Ovary (tissue), 9 donors: Measurements from ENCODE around the gene MATCAP1. TPM values are rescaled to one million over a fixed set of nuclear protein-coding genes. Genes with fewer than 3 reads are reported as not detected.
A peak's percentile ranks its signal among the peaks of the same experiment; 100 is the strongest.

ENCODE experiments used
- DNase-seq, 5 donors: peaks; one replicate each; pipeline ENCODE4 v3.0.0-alpha.2; 2019 to 2020
- H3K27ac ChIP-seq, 2 donors: fragments of 200-600 bp; one replicate each; pipeline versions ENCODE4 v1.5.1 to v1.8.0; 2019 to 2022
- H3K27me3 ChIP-seq: fragments of 200-600 bp; one replicate; pipeline ENCODE4 v1.8.0; 2022
- H3K36me3 ChIP-seq: fragments of 200-600 bp; sonication (generic); one replicate; pipeline ENCODE4 v1.5.1; 2019
- H3K4me1 ChIP-seq: one replicate; pipeline ENCODE4 v1.8.1; 2013; ENCODE audit warnings: mild to moderate bottlenecking, moderate library complexity; ENCODE audit not compliant: insufficient read depth
- H3K4me3 ChIP-seq: fragments of 200-600 bp; sonication (generic); one replicate; pipeline ENCODE4 v1.5.1; 2017
- H3K9me3 ChIP-seq, 2 donors: fragments of 200-600 bp in 1 of 2; sonication (generic) in 1 of 2; one replicate each; pipeline versions ENCODE4 v1.5.1 to v1.8.1; 2013 to 2019; ENCODE audit warnings: mild to moderate bottlenecking in 1 of 2, moderate library complexity in 1 of 2
- EP300 ChIP-seq: sonication (generic); formaldehyde crosslinking; IDR thresholded peaks from one replicate; pipeline ENCODE4 v1.6.1; 2017; ENCODE audit warnings: antibody characterized with exemption
- POLR2A ChIP-seq: fragments of 450-650 bp; IDR thresholded peaks from one replicate; pipeline ENCODE4 v1.6.1; 2017; ENCODE audit warnings: antibody characterized with exemption, mild to moderate bottlenecking, moderate library complexity
- WGBS, 3 donors: extraction: QIAGEN DNeasy Blood & Tissue Kit in 1 of 3; methylation state at CpG; one replicate each; pipeline versions ENCODE4 v1.1.5 to v1.1.7; 2013 to 2017; 5-methylcytosine and 5-hydroxymethylcytosine counted together
- intact Hi-C, 4 donors: fragments of 100-400 bp; cut with DNase I; formaldehyde crosslinking; loops; one replicate each; pipeline versions ENCODE4 v1.11.0 to v1.15.1; 2022 to 2023
- polyA plus RNA-seq, 2 donors: library from polyadenylated mRNA; stranded (reverse); fragments of 200-250 nt in 1 of 2; fragments of 350-450 nt in 1 of 2; fragmentation: Illumina TruSeq in 1 of 2; extraction: RNeasy Lipid Tissue Mini Kit (QIAGEN cat#74804) in 1 of 2; gene quantifications; one replicate each; pipeline ENCODE4 v1.2.3, GENCODE V29; 2013 to 2014
- total RNA-seq, 7 donors: library from RNA; depleted of rRNA in 2 of 7; stranded (reverse); fragments of >200 nt in 2 of 7; fragmentation: NEBNext Ultra II Directional in 3 of 7; extraction: Animal tissue kit (Norgen Biotek cat#: 25700) in 3 of 7; gene quantifications; one replicate each; pipeline versions ENCODE4 v1.1.0 to v1.2.4, GENCODE V29; 2016 to 2023
- TF ChIP-seq, protein P1 (sequence below), 3 donors: fragments of 450-650 bp in 2 of 3; fragments of 200-600 bp in 1 of 3; IDR thresholded peaks; one replicate each; pipeline versions ENCODE4 v1.5.1 to v1.8.0; 2016 to 2022; ENCODE audit warnings: antibody characterized with exemption in 3 of 3, mild to moderate bottlenecking in 1 of 3
- donor health status: DM: no; HTN: no; CAD: no; lungs with moderate emphysema.
- donor health status: DM: no; HTN: no; CAD: no.
- donor health status: Bipolar disorder and iron deficiency.
- donor health status: DM: yes; HTN: yes; CAD: no.
- donor health status: DM: no; HTN: no; CAD: no.
- donor health status: DM: yes; HTN: yes; CAD: no.

Gene MATCAP1
- total and polyA plus RNA-seq, 9 donors: 15.4 to 96.4 (median 53.6) TPM

GRCh38 chr16:67163999-67164558, 19.7 kb downstream of the MATCAP1 start:
- intact Hi-C loops: no loop called here
- H3K9me3 ChIP-seq: no peaks in the 10 kb centered on the region
- no peaks in the 10 kb centered on the region for H3K27me3 ChIP-seq
- no peak for TF ChIP-seq EP300
- TF ChIP-seq, protein P1, sequence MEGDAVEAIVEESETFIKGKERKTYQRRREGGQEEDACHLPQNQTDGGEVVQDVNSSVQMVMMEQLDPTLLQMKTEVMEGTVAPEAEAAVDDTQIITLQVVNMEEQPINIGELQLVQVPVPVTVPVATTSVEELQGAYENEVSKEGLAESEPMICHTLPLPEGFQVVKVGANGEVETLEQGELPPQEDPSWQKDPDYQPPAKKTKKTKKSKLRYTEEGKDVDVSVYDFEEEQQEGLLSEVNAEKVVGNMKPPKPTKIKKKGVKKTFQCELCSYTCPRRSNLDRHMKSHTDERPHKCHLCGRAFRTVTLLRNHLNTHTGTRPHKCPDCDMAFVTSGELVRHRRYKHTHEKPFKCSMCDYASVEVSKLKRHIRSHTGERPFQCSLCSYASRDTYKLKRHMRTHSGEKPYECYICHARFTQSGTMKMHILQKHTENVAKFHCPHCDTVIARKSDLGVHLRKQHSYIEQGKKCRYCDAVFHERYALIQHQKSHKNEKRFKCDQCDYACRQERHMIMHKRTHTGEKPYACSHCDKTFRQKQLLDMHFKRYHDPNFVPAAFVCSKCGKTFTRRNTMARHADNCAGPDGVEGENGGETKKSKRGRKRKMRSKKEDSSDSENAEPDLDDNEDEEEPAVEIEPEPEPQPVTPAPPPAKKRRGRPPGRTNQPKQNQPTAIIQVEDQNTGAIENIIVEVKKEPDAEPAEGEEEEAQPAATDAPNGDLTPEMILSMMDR (IDR thresholded peaks at IDR 0.05): no peak
- TF ChIP-seq POLR2A: no peak
- H3K4me1 ChIP-seq: peaks cover 19% of the 10 kb centered on the region
- H3K27ac ChIP-seq: peak overlapping the region; percentile 39 to 77
- peak; percentile 60 to 83 (median 73) for DNase-seq
- no peaks in the 10 kb centered on the region for H3K36me3 ChIP-seq
- WGBS, 3 donors: 1 to 3% (median 2%) methylated on average over 34 of the region's 34 CpGs
- peak overlapping the region; percentile 33 for H3K4me3 ChIP-seq

- DNase-seq: peak; percentile 73 to 88 (median 76)
- peak; percentile 41 for TF ChIP-seq POLR2A
- no peak for TF ChIP-seq EP300
- H3K4me1 ChIP-seq: peaks cover 21% of the 10 kb centered on the region
- H3K27ac ChIP-seq: peak overlapping the region; percentile 39 to 77
- peak overlapping the region; percentile 33 for H3K4me3 ChIP-seq
- H3K9me3 ChIP-seq: no peaks in the 10 kb centered on the region
- intact Hi-C loops: no loop called here
- 5 to 20% (median 5%) methylated on average over 20 to 99 of the region's 99 CpGs for WGBS, 3 donors
- no peaks in the 10 kb centered on the region for H3K36me3 ChIP-seq
- no peaks in the 10 kb centered on the region for H3K27me3 ChIP-seq
These were observed 20.4 kb downstream of the MATCAP1 start for GRCh38 chr16:67163164-67163998.

DNA sequence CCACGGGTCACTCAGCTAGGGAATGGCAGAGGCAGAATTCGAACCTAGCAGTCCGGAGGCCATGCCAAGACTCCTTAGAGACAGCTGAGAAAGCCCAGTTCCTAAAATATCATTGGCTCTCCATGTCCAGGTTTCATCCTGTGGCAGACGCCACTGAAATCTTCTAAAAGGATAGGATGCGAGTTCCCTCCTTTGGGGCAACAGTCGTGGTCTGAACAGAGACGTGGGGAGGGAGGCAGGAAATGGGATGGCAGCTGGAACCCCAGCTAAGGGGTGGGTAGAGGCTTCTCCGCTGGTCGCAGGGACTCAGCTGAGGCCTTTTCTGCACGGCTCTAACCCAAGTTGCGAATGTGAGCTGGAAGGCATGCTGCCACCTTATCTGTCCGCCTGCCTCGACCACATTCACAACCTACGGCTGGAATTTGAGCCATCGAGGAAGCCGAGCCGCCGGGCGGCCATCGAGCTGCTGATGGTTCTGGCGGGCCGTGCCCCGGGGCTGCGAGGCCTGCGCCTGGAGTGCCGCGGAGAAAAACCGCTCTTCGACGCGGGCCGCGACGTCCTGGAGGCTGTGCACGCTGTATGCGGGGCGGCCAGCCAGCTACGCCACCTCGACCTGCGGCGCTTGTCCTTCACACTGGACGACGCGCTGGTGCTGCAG, 21.1 kb downstream of the MATCAP1 start:
- TF ChIP-seq, protein P1 (IDR thresholded peaks at IDR 0.05): no peak
- no peak for TF ChIP-seq EP300
- TF ChIP-seq POLR2A: no peak
- Histone ChIP-seq H3K27me3 (no peaks in the 10 kb centered on the region), H3K4me3 (no peak overlapping the region), H3K9me3 (no peaks in the 10 kb centered on the region), H3K27ac (peak overlapping the region in 1 of 2 donors; percentile 77), H3K4me1 (peaks cover 21% of the 10 kb centered on the region), H3K36me3 (no peaks in the 10 kb centered on the region)
- intact Hi-C loops: no loop called here
- 32 to 50% (median 40%) methylated on average over 35 to 44 of the region's 44 CpGs for WGBS, 3 donors
- no peak for DNase-seq

DNA sequence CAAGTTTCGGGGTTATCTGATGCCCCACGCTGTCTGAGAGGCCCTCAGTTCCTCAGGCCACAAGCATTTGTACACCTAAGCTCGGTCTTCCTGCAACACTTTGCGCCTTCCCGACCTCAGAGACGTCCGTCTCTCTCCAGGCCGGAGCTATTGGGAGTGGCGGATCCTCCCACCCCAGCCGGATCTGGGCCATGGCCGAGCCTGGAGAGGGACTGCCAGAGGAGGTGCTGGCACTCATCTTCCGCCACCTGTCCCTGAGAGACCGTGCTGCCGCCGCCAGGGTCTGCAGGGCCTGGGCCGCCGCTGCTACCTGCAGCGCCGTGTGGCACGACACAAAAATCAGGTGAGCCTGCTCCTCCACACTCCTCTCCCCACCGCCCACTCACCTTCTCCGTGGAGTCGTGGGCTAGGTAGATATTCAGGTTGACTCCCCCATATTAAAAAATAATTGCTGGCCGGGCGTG, 22.1 kb downstream of the MATCAP1 start:
- Histone ChIP-seq H3K9me3 (no peaks in the 10 kb centered on the region), H3K27me3 (no peaks in the 10 kb centered on the region), H3K27ac (no peak overlapping the region), H3K36me3 (no peaks in the 10 kb centered on the region), H3K4me3 (peak overlapping the region; percentile 81), H3K4me1 (peaks cover 21% of the 10 kb centered on the region)
- no peak for TF ChIP-seq POLR2A
- no peak for TF ChIP-seq EP300
- TF ChIP-seq, protein P1 (IDR thresholded peaks at IDR 0.05): no peak
- intact Hi-C loops: no loop called here
- DNase-seq: peak in 2 of 5 donors; percentile 54 to 58
- WGBS, 3 donors: 54 to 56% (median 55%) methylated on average over 25 of the region's 25 CpGs
